ENCODE measurements around the gene PNN. TPM values are rescaled to one million over a fixed set of nuclear protein-coding genes. Genes with fewer than 3 reads are reported as not detected.
"Not testable (repeated sequence)": the region's sequence is repeated elsewhere in the genome, so short reads cannot be mapped to it uniquely, and the experiment has no call there.

The PNN gene
- total RNA-seq, 2 donors from 2014 or later = 29.8 to 32.7 TPM

- Histone ChIP-seq H3K27me3 (replicated peaks; ENCODE audit: insufficient read depth) (no peaks in the 10 kb centered on the region), H3K36me3 (peaks cover 0 to 4% of the 10 kb centered on the region in 2 donors), H3K27ac (no peak overlapping the region), H3K9me3 (no peaks in the 10 kb centered on the region), H3K4me1 (replicated peaks) (no peaks in the 10 kb centered on the region), H3K4me3 (no peak overlapping the region)
- no peak for DNase-seq (ENCODE audit: low spot score)
- no peak for TF ChIP-seq CTCF (IDR thresholded peaks at IDR 0.05)
- no peak for TF ChIP-seq POLR2A (IDR thresholded peaks at IDR 0.05)
- no peak for TF ChIP-seq POLR2AphosphoS5 (IDR thresholded peaks at IDR 0.05)
- intact Hi-C loops (cut with DNase I) = no loop called here
- 96% methylated on average over 4 of the region's 4 CpGs for WGBS
Observed at GRCh38 chr14:39184628-39185255, 9.7 kb downstream of the PNN start.

GRCh38 chr14:39185256-39186049 lies 10.4 kb downstream of the PNN start:
- H3K36me3 ChIP-seq = peaks cover 0 to 4% of the 10 kb centered on the region in 2 donors
- WGBS = 88% methylated on average over 5 of the region's 5 CpGs
- H3K27ac ChIP-seq = no peak overlapping the region
- no peak overlapping the region for H3K4me3 ChIP-seq
- intact Hi-C loops (cut with DNase I) = no loop called here
- DNase-seq (ENCODE audit: low spot score) = no peak
- no peaks in the 10 kb centered on the region for H3K27me3 ChIP-seq (replicated peaks; ENCODE audit: insufficient read depth)
- TF ChIP-seq POLR2AphosphoS5 (IDR thresholded peaks at IDR 0.05) = no peak
- no peak for TF ChIP-seq POLR2A (IDR thresholded peaks at IDR 0.05)
- no peak for TF ChIP-seq CTCF (IDR thresholded peaks at IDR 0.05)
- H3K9me3 ChIP-seq = no peaks in the 10 kb centered on the region
- H3K4me1 ChIP-seq (replicated peaks) = no peaks in the 10 kb centered on the region

- WGBS = 70% methylated on average over 4 of the region's 4 CpGs
Observed at GRCh38 chr14:39186941-39187525, 12.0 kb downstream of the PNN start.

GRCh38 chr14:39203659-39204606 lies 28.9 kb downstream of the PNN start:
- WGBS = 80% methylated on average over 5 of the region's 5 CpGs

More at GRCh38 chr14:39186941-39187525, 12.0 kb downstream of the PNN start:
- Histone ChIP-seq H3K4me3 (no peak overlapping the region), H3K4me1 (replicated peaks) (no peaks in the 10 kb centered on the region), H3K27me3 (replicated peaks; ENCODE audit: insufficient read depth) (no peaks in the 10 kb centered on the region), H3K9me3 (no peaks in the 10 kb centered on the region), H3K27ac (no peak overlapping the region), H3K36me3 (no peaks in the 10 kb centered on the region)
- DNase-seq (ENCODE audit: low spot score) = no peak
- TF ChIP-seq CTCF (IDR thresholded peaks at IDR 0.05) (no peak), POLR2AphosphoS5 (IDR thresholded peaks at IDR 0.05) (no peak), POLR2A (IDR thresholded peaks at IDR 0.05) (no peak)
- intact Hi-C loops (cut with DNase I) = no loop called here

GRCh38 chr14:39207430-39207829 lies 32.4 kb downstream of the PNN start:
- H3K27ac ChIP-seq; H3K27me3 ChIP-seq (replicated peaks; ENCODE audit: insufficient read depth); H3K4me3 ChIP-seq; H3K4me1 ChIP-seq (replicated peaks); H3K9me3 ChIP-seq; intact Hi-C loops (cut with DNase I); DNase-seq (ENCODE audit: low spot score); H3K36me3 ChIP-seq: not testable (repeated sequence)
- 96% methylated on average over 2 of the region's 2 CpGs for WGBS

More at GRCh38 chr14:39203659-39204606, 28.9 kb downstream of the PNN start:
- intact Hi-C loops (cut with DNase I) = no loop called here
- no peaks in the 10 kb centered on the region for H3K4me1 ChIP-seq (replicated peaks)
- no peaks in the 10 kb centered on the region for H3K36me3 ChIP-seq
- no peak overlapping the region for H3K27ac ChIP-seq
- H3K9me3 ChIP-seq = no peaks in the 10 kb centered on the region
- no peak for DNase-seq (ENCODE audit: low spot score)
- no peaks in the 10 kb centered on the region for H3K27me3 ChIP-seq (replicated peaks; ENCODE audit: insufficient read depth)
- no peak overlapping the region for H3K4me3 ChIP-seq
- no peak for TF ChIP-seq POLR2AphosphoS5 (IDR thresholded peaks at IDR 0.05)
- no peak for TF ChIP-seq CTCF (IDR thresholded peaks at IDR 0.05)
- no peak for TF ChIP-seq POLR2A (IDR thresholded peaks at IDR 0.05)
